ENCODE results near the gene TRMO.
"Not testable (repeated sequence)": the region's sequence is repeated elsewhere in the genome, so short reads cannot be mapped to it uniquely, and the experiment has no call there.

The TRMO gene

GRCh38 chr9:97950873-97951272 lies 28.6 kb upstream of the TRMO start:
- H3K4me3 Mint-ChIP-seq; DNase-seq; ATAC-seq (replicated peaks); H3K4me1 Mint-ChIP-seq; H3K36me3 Mint-ChIP-seq; H3K27ac Mint-ChIP-seq; H3K9me3 Mint-ChIP-seq: not testable (repeated sequence)
- H3K27me3 Mint-ChIP-seq = peaks cover 9 to 25% of the 10 kb centered on the region in 2 donors

GRCh38 chr9:97947094-97947493 lies 24.8 kb upstream of the TRMO start:
- not testable (repeated sequence) for H3K27ac Mint-ChIP-seq; DNase-seq; H3K36me3 Mint-ChIP-seq; ATAC-seq (replicated peaks); H3K4me1 Mint-ChIP-seq; H3K9me3 Mint-ChIP-seq; H3K4me3 Mint-ChIP-seq
- H3K27me3 Mint-ChIP-seq = peaks cover 9 to 21% of the 10 kb centered on the region in 2 donors

- DNase-seq; H3K4me3 Mint-ChIP-seq; H3K4me1 Mint-ChIP-seq; H3K9me3 Mint-ChIP-seq; ATAC-seq (replicated peaks); H3K36me3 Mint-ChIP-seq; H3K27ac Mint-ChIP-seq: not testable (repeated sequence)
- peaks cover 9 to 21% of the 10 kb centered on the region in 2 donors for H3K27me3 Mint-ChIP-seq
Measured at GRCh38 chr9:97945470-97945869, 23.2 kb upstream of the TRMO start.

GRCh38 chr9:97944612-97945011 lies 22.3 kb upstream of the TRMO start:
- ATAC-seq (replicated peaks) (no peak), DNase-seq (no peak)
- Mint-ChIP-seq H3K9me3 (no peaks in the 10 kb centered on the region), H3K4me1 (peaks cover 1 to 9% of the 10 kb centered on the region in 2 donors), H3K4me3 (no peak overlapping the region), H3K36me3 (no peaks in the 10 kb centered on the region), H3K27ac (no peak overlapping the region), H3K27me3 (peaks cover under 1 to 12% of the 10 kb centered on the region in 2 donors)

GRCh38 chr9:97943308-97943855 lies 21.1 kb upstream of the TRMO start:
- DNase-seq (no peak), ATAC-seq (replicated peaks) (no peak)
- no peaks in the 10 kb centered on the region for H3K9me3 Mint-ChIP-seq
- H3K27ac Mint-ChIP-seq = no peak overlapping the region
- H3K36me3 Mint-ChIP-seq = no peaks in the 10 kb centered on the region
- peaks cover 0 to 4% of the 10 kb centered on the region in 2 donors for H3K27me3 Mint-ChIP-seq
- H3K4me3 Mint-ChIP-seq = no peak overlapping the region
- peaks cover 2 to 11% of the 10 kb centered on the region in 2 donors for H3K4me1 Mint-ChIP-seq

GRCh38 chr9:97941323-97941722 lies 19.0 kb upstream of the TRMO start:
- no peaks in the 10 kb centered on the region for H3K9me3 Mint-ChIP-seq
- no peaks in the 10 kb centered on the region for H3K36me3 Mint-ChIP-seq
- no peak for DNase-seq

GRCh38 chr9:97940741-97941140 lies 18.4 kb upstream of the TRMO start:
- DNase-seq (no peak), ATAC-seq (replicated peaks) (no peak)
- H3K9me3 Mint-ChIP-seq = no peaks in the 10 kb centered on the region
- no peaks in the 10 kb centered on the region for H3K27me3 Mint-ChIP-seq
- no peak overlapping the region for H3K4me3 Mint-ChIP-seq
- H3K27ac Mint-ChIP-seq = no peak overlapping the region
- no peaks in the 10 kb centered on the region for H3K36me3 Mint-ChIP-seq
- peaks cover 4 to 11% of the 10 kb centered on the region in 2 donors for H3K4me1 Mint-ChIP-seq

More at GRCh38 chr9:97941323-97941722, 19.0 kb upstream of the TRMO start:
- Mint-ChIP-seq H3K4me1 (peaks cover 4 to 11% of the 10 kb centered on the region in 2 donors), H3K27me3 (no peaks in the 10 kb centered on the region), H3K27ac (no peak overlapping the region), H3K4me3 (no peak overlapping the region)
- ATAC-seq (replicated peaks) = no peak

- no peak for ATAC-seq (replicated peaks)
- no peak for DNase-seq
- H3K4me1 Mint-ChIP-seq = peaks cover 4 to 11% of the 10 kb centered on the region in 2 donors
- H3K36me3 Mint-ChIP-seq = no peaks in the 10 kb centered on the region
- peaks cover 0 to 4% of the 10 kb centered on the region in 2 donors for H3K27me3 Mint-ChIP-seq
- H3K4me3 Mint-ChIP-seq = no peak overlapping the region
- no peak overlapping the region for H3K27ac Mint-ChIP-seq
- H3K9me3 Mint-ChIP-seq = no peaks in the 10 kb centered on the region
Measured at GRCh38 chr9:97940233-97940632, 17.9 kb upstream of the TRMO start.

GRCh38 chr9:97938081-97938644 lies 15.9 kb upstream of the TRMO start, which contains the start of gene HEMGN:
TSS of gene HEMGN (minus strand) at chr9:97938172. CDS start at chr9:97938136, 36 bp downstream.
- no peak within 1 kb of the TSS for H3K4me3 Mint-ChIP-seq
- H3K27ac Mint-ChIP-seq = no peak within 1 kb of the TSS
- H3K4me1 Mint-ChIP-seq = peaks cover 4 to 11% of the 10 kb centered on the region in 2 donors

GRCh38 chr9:97936998-97937397 lies 14.7 kb upstream of the TRMO start:
- no peak for ATAC-seq (replicated peaks)

More at GRCh38 chr9:97938081-97938644, 15.9 kb upstream of the TRMO start, which contains the start of gene HEMGN:
- Mint-ChIP-seq H3K9me3 (no peaks in the 10 kb centered on the region), H3K36me3 (no peaks in the 10 kb centered on the region), H3K27me3 (peaks cover 9 to 15% of the 10 kb centered on the region in 2 donors)
- peak; percentile 63 to 68 for ATAC-seq (replicated peaks)
- no peak for DNase-seq

GRCh38 chr9:97935276-97935675 lies 13.0 kb upstream of the TRMO start:
- DNase-seq (no peak), ATAC-seq (replicated peaks) (no peak)
- peaks cover 9 to 15% of the 10 kb centered on the region in 2 donors for H3K27me3 Mint-ChIP-seq
- no peak overlapping the region for H3K4me3 Mint-ChIP-seq
- no peak overlapping the region for H3K27ac Mint-ChIP-seq
- no peaks in the 10 kb centered on the region for H3K36me3 Mint-ChIP-seq
- peaks cover 6 to 11% of the 10 kb centered on the region in 2 donors for H3K4me1 Mint-ChIP-seq
- H3K9me3 Mint-ChIP-seq = no peaks in the 10 kb centered on the region

More at GRCh38 chr9:97936998-97937397, 14.7 kb upstream of the TRMO start:
- no peaks in the 10 kb centered on the region for H3K9me3 Mint-ChIP-seq
- H3K36me3 Mint-ChIP-seq = no peaks in the 10 kb centered on the region
- no peak for DNase-seq
- H3K27ac Mint-ChIP-seq = no peak overlapping the region
- peaks cover 9 to 15% of the 10 kb centered on the region in 2 donors for H3K27me3 Mint-ChIP-seq
- H3K4me3 Mint-ChIP-seq = no peak overlapping the region
- H3K4me1 Mint-ChIP-seq = peaks cover 4 to 11% of the 10 kb centered on the region in 2 donors

GRCh38 chr9:97934321-97935115 lies 12.2 kb upstream of the TRMO start:
- Mint-ChIP-seq H3K4me3 (no peak overlapping the region), H3K4me1 (peaks cover 6 to 11% of the 10 kb centered on the region in 2 donors), H3K27me3 (peaks cover 9 to 15% of the 10 kb centered on the region in 2 donors), H3K9me3 (no peaks in the 10 kb centered on the region), H3K27ac (no peak overlapping the region), H3K36me3 (no peaks in the 10 kb centered on the region)
- DNase-seq (no peak), ATAC-seq (replicated peaks) (no peak)

GRCh38 chr9:97933297-97933998 lies 11.1 kb upstream of the TRMO start:
- DNase-seq = no peak
- Mint-ChIP-seq H3K27ac (no peak overlapping the region), H3K36me3 (no peaks in the 10 kb centered on the region), H3K4me1 (peaks cover 6 to 8% of the 10 kb centered on the region in 2 donors), H3K9me3 (no peaks in the 10 kb centered on the region), H3K4me3 (no peak overlapping the region), H3K27me3 (peaks cover 9 to 15% of the 10 kb centered on the region in 2 donors)
- ATAC-seq (replicated peaks) = no peak

- peaks cover 0 to 3% of the 10 kb centered on the region in 2 donors for H3K4me1 Mint-ChIP-seq
- H3K9me3 Mint-ChIP-seq = no peaks in the 10 kb centered on the region
- no peak overlapping the region for H3K27ac Mint-ChIP-seq
- H3K27me3 Mint-ChIP-seq = peaks cover 9 to 15% of the 10 kb centered on the region in 2 donors
- ATAC-seq (replicated peaks) (no peak), DNase-seq (no peak)
- no peak overlapping the region for H3K4me3 Mint-ChIP-seq
- no peaks in the 10 kb centered on the region for H3K36me3 Mint-ChIP-seq
Measured at GRCh38 chr9:97930972-97931371, 8.7 kb upstream of the TRMO start.

Measured in stimulated activated naive B cell treated with anti-CD40 and anti-IgM and Interleukin-4, amounts not matched to agents 10 μg/mL and 1 μg/mL and 100 μg/mL, for 72 hours (primary cell).